Tibial artery (tissue), 4 donors: ENCODE data around the gene MFSD12.

Experiments used
- DNase-seq, 2 donors: peaks; one replicate each; pipeline ENCODE4 v3.0.0-alpha.2; 2019
- H3K27ac ChIP-seq, 2 donors: fragments of 200-600 bp; sonication (generic) in 1 of 2; 1 replicate in 1 of 2; 2 replicates in 1 of 2; pipeline ENCODE4 v1.5.1; 2018 to 2019; ENCODE audit warnings: mild to moderate bottlenecking in 1 of 2
- H3K27me3 ChIP-seq, 2 donors: fragments of 200-600 bp; sonication (generic) in 1 of 2; one replicate each; pipeline versions ENCODE4 v1.5.1 to v1.6.0; 2016 to 2019
- H3K36me3 ChIP-seq, 3 donors: fragments of 200-600 bp; sonication (generic) in 2 of 3; one replicate each; pipeline ENCODE4 v1.5.1; 2016 to 2019; ENCODE audit warnings: mild to moderate bottlenecking in 2 of 3
- H3K4me1 ChIP-seq, 4 donors: fragments of 200-600 bp; sonication (generic) in 2 of 4; 1 replicate in 3 of 4; 2 replicates in 1 of 4; pipeline ENCODE4 v1.5.1; 2016 to 2019
- H3K4me3 ChIP-seq, 2 donors: fragments of 200-600 bp; sonication (generic) in 1 of 2; 1 replicate in 1 of 2; 2 replicates in 1 of 2; pipeline ENCODE4 v1.5.1; 2018 to 2019; ENCODE audit warnings: mild to moderate bottlenecking in 2 of 2
- H3K9me3 ChIP-seq, 3 donors: fragments of 200-600 bp; sonication (generic) in 1 of 3; one replicate each; pipeline ENCODE4 v1.5.1; 2016 to 2019
- CTCF ChIP-seq, 2 experiments: fragments of 200-600 bp in 1 of 2; fragments of 450-650 bp in 1 of 2; IDR thresholded peaks; one replicate each; pipeline ENCODE4 v1.5.1; 2017 to 2019; ENCODE audit warnings: antibody characterized with exemption in 2 of 2, mild to moderate bottlenecking in 1 of 2, moderate library complexity in 1 of 2
- intact Hi-C: fragments of 100-400 bp; cut with DNase I; formaldehyde crosslinking; loops from one replicate; pipeline ENCODE4 v1.15.0; 2023; ENCODE audit warnings: low total_unique reads

The MFSD12 gene

DNA sequence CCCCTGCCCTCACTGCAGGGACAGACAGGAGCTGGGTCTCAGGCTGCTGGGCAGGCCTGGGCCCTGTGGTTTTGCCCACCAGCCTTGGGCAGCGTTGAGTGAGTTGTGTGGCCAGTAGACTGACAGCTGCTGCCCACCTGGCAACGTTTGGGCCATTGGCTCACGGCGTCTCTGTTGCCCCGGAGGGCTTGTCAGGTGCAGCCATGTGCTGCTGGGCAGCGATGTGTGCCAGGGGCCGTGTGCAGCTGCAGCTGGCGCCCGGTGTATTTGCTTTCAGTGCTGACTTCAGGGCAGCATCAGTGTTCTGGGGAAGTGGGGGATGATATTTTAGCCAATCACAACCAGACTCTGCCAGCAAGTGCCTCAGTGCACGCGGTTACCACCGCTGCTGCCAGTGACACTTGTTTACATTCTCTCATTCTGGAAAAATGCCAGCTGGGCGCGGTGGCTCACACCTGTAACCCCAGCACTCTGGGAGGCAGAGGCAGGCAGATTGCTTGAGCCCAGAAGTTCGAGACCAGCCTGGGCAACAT is 40.6 kb downstream of the MFSD12 start:
- DNase-seq = no peak

DNA sequence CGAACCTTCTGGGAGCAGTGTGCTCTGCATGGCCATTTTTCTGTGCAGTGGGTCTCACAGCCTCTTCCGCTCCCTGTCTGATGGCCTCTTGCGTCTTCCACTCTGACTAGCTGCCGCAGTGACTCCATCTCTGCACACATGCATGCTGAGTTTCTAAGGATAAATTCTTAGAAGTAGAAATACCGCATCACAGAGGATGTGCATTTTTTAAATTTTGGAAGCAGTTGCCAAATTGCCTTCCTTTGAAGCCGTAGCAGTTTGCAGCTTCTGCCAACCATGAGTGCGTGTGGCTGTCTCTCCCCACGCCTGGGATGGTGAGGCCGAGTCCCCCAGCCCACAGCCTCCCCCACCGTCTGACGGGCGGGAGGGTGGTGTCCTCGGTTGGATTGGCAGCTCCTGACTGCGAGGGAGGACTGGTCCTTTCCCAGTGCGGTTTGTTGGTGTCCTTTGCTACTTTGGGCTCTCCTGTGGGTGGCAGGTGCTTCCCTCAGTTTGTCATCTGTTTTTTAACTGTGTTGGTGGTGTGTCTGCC is 41.4 kb downstream of the MFSD12 start:
- H3K4me1 ChIP-seq = peaks cover 0 to 38% (median 18%) of the 10 kb centered on the region in 4 donors
- DNase-seq = no peak
- H3K27me3 ChIP-seq = no peaks in the 10 kb centered on the region
- H3K36me3 ChIP-seq = peaks cover 0 to 29% (median 6%) of the 10 kb centered on the region in 3 donors
- H3K27ac ChIP-seq = no peak overlapping the region
- no peaks in the 10 kb centered on the region for H3K9me3 ChIP-seq
- intact Hi-C loops = no loop called here
- TF ChIP-seq CTCF (IDR thresholded peaks at IDR 0.05) = no peak
- no peak overlapping the region for H3K4me3 ChIP-seq

More for the DNA sequence above, 40.6 kb downstream of the MFSD12 start:
- no peak overlapping the region for H3K4me3 ChIP-seq
- H3K4me1 ChIP-seq = peaks cover 0 to 34% (median 12%) of the 10 kb centered on the region in 4 donors
- H3K27ac ChIP-seq = no peak overlapping the region
- H3K27me3 ChIP-seq = no peaks in the 10 kb centered on the region
- no peaks in the 10 kb centered on the region for H3K9me3 ChIP-seq
- H3K36me3 ChIP-seq = peaks cover 0 to 30% (median 4%) of the 10 kb centered on the region in 3 donors
- intact Hi-C loops = no loop called here
- TF ChIP-seq CTCF (IDR thresholded peaks at IDR 0.05) = no peak

DNA sequence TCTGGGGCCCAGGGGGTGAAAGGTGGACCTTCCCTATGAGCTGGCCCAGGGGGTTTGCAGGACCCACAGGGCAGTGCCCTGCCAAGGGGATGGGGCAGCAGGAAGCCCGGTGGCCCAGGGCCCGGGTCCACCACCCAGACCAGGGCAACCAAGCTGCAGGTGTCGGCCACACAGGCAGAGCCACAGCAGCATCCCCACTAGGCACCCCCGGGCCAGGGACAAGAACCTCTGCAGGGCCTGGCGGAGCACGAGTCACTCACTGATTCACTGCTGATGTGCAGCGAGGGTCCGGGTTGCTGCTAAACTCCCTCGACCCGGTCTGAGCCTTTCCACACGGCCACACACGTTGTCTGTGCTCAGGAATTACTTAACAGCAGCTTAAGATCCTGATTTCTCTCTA is 42.5 kb downstream of the MFSD12 start:
- H3K9me3 ChIP-seq = no peaks in the 10 kb centered on the region
- H3K4me1 ChIP-seq = peaks cover 0 to 32% (median 18%) of the 10 kb centered on the region in 4 donors
- H3K4me3 ChIP-seq = no peak overlapping the region
- peaks cover 0 to 30% (median 11%) of the 10 kb centered on the region in 3 donors for H3K36me3 ChIP-seq
- no peak for DNase-seq
- H3K27ac ChIP-seq = no peak overlapping the region
- no peak for TF ChIP-seq CTCF (IDR thresholded peaks at IDR 0.05)
- H3K27me3 ChIP-seq = no peaks in the 10 kb centered on the region
- intact Hi-C loops = loop anchor here (5.0 kb wide), 1 partner anchor 562 kb away; no protein-coding TSS in a partner anchor

- Histone ChIP-seq H3K4me1 (peaks cover 0 to 38% (median 20%) of the 10 kb centered on the region in 4 donors), H3K27me3 (no peaks in the 10 kb centered on the region), H3K27ac (no peak overlapping the region), H3K36me3 (peaks cover 0 to 28% (median 7%) of the 10 kb centered on the region in 3 donors), H3K9me3 (no peaks in the 10 kb centered on the region), H3K4me3 (no peak overlapping the region)
- intact Hi-C loops = loop anchor here (5.0 kb wide), 1 partner anchor 564 kb away; no protein-coding TSS in a partner anchor
- DNase-seq = no peak
- TF ChIP-seq CTCF (IDR thresholded peaks at IDR 0.05) = no peak
Measured at GRCh38 chr19:3513229-3514140, 43.9 kb downstream of the MFSD12 start.

DNA sequence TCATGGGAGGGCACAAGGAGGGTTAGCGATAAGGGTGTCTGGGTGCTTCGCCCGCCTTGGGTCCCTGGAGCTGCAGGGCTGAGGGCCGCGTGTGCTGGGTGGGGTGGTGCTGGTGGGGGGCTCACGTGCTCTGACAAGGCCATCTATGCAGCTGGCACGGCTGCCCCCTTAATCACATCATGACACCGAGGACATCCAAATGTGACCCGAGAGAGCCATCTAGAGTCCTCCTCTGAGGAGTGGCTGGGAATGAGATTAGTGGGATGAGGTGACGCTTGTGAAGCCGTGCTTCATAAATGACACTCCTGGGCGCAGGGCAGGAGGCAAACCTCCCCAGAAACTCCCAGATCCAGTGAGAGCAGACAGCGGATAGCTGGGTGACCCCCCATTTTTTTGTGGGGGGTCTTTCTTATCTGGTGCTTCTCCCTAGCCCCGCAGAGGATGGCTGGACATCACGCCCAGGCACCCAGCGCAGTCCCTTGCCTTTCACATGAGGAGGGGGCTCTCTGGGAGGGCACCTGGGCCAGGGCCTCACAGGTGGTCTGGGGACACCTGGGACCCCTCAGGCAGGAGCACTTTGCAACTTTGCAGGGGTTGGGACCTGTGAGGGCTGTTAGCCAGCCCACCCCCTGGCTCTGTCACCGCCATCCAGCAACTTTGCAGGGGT is 44.7 kb downstream of the MFSD12 start:
- Histone ChIP-seq H3K4me3 (no peak overlapping the region), H3K27me3 (no peaks in the 10 kb centered on the region), H3K4me1 (peaks cover 0 to 44% (median 26%) of the 10 kb centered on the region in 4 donors), H3K27ac (no peak overlapping the region), H3K36me3 (peaks cover 0 to 28% (median 7%) of the 10 kb centered on the region in 3 donors), H3K9me3 (no peaks in the 10 kb centered on the region)
- no peak for DNase-seq
- intact Hi-C loops = loop anchor here (5.0 kb wide), 1 partner anchor 565 kb away; no protein-coding TSS in a partner anchor
- no peak for TF ChIP-seq CTCF (IDR thresholded peaks at IDR 0.05)
